ENCODE results near the gene CAMTA1. TPM values are rescaled to one million over a fixed set of nuclear protein-coding genes. Genes with fewer than 3 reads are reported as not detected.
A peak's percentile ranks its signal among the peaks of the same experiment; 100 is the strongest.

CAMTA1 gene
- total and polyA plus RNA-seq, 9 of the 15 experiments (the other 6 are each of a cell fraction or from before 2014, with no cell fraction given): 43.9 to 161 (median 65.9) TPM

GRCh38 chr1:7770997-7771822 is 986.0 kb downstream of the CAMTA1 start, which contains the start of gene VAMP3 (continued):
- no peak for TF ChIP-seq CBFA2T2 (conservative IDR thresholded peaks at IDR 0.05)
- TF ChIP-seq NR1H2 (CRISPR knock-in tag; IDR thresholded peaks at IDR 0.05): no peak
- no peak for TF ChIP-seq BRD4 (IDR thresholded peaks at IDR 0.05)
- no peak for TF ChIP-seq SMC3 (conservative IDR thresholded peaks at IDR 0.05; ENCODE audit: insufficient read depth, low read depth, low read length)
- no peak for TF ChIP-seq ZKSCAN3 (CRISPR knock-in tag; IDR thresholded peaks at IDR 0.05)
- peak; percentile 97 for TF ChIP-seq MTA1 (IDR thresholded peaks at IDR 0.05; ENCODE audit: borderline replicate concordance)
- peak; percentile 57 for TF ChIP-seq TFAP4 (CRISPR knock-in tag; IDR thresholded peaks at IDR 0.05; ENCODE audit: borderline replicate concordance)
- no peak for TF ChIP-seq POLR3A (IDR thresholded peaks at IDR 0.05; ENCODE audit: borderline replicate concordance, extremely low read depth, insufficient read depth, insufficient read length)
- peak; percentile 59 to 91; a peak in 2 of 4 replicates for TF ChIP-seq MAZ (CRISPR knock-in tag; conservative IDR thresholded peaks at IDR 0.05 in 1 of 2, IDR thresholded peaks at IDR 0.05 in 1 of 2)
- TF ChIP-seq ATF4 (CRISPR knock-in tag; IDR thresholded peaks at IDR 0.05): no peak
- no peak for TF ChIP-seq GMEB1 (CRISPR knock-in tag; IDR thresholded peaks at IDR 0.05)
- TF ChIP-seq TAL1 (IDR thresholded peaks at IDR 0.05): no peak
- no peak for TF ChIP-seq TARDBP (IDR thresholded peaks at IDR 0.05)
- TF ChIP-seq USF2 (CRISPR knock-in tag; IDR thresholded peaks at IDR 0.05): no peak
- no peak for TF ChIP-seq CHCHD3 (CRISPR knock-in tag; IDR thresholded peaks at IDR 0.05)
- no peak for TF ChIP-seq TFE3 (CRISPR knock-in tag; IDR thresholded peaks at IDR 0.05)
- TF ChIP-seq CXXC5 (CRISPR knock-in tag; IDR thresholded peaks at IDR 0.05): peak; percentile 79
- TF ChIP-seq POLR2AphosphoS2 (IDR thresholded peaks at IDR 0.05; ENCODE audit: low read length): no peak
- no peak for TF ChIP-seq ZC3H8 (IDR thresholded peaks at IDR 0.05)
- peak; percentile 98 for TF ChIP-seq PHF20 (IDR thresholded peaks at IDR 0.05; ENCODE audit: partially characterized antibody)
